Adipocyte (in vitro differentiated cells): ENCODE data around the gene UNK.

Experiments used
- DNase-seq: peaks from one replicate; pipeline ENCODE4 v3.0.0-alpha.2; 2015; ENCODE audit warnings: low read depth
- H3K27me3 ChIP-seq: replicated peaks from 2 replicates; pipeline ENCODE4 v1.7.0; 2013; ENCODE audit warnings: mild to moderate bottlenecking, low read length, moderate library complexity; ENCODE audit not compliant: control insufficient read depth, insufficient read depth
- H3K36me3 ChIP-seq: 2 replicates; pipeline ENCODE4 v1.7.0; 2013; ENCODE audit warnings: low read length, mild to moderate bottlenecking, moderate library complexity; ENCODE audit not compliant: control insufficient read depth, insufficient read depth, severe bottlenecking
- H3K4me1 ChIP-seq: 2 replicates; pipeline ENCODE4 v1.7.0; 2013; ENCODE audit warnings: mild to moderate bottlenecking, low read length, moderate library complexity; ENCODE audit not compliant: control insufficient read depth, insufficient read depth
- H3K4me3 ChIP-seq: 2 replicates; pipeline ENCODE4 v1.7.0; 2013; ENCODE audit warnings: mild to moderate bottlenecking, low read length, moderate library complexity
- H3K9ac ChIP-seq: 2 replicates; pipeline ENCODE4 v1.7.0; 2013; ENCODE audit warnings: mild to moderate bottlenecking, low read length, moderate library complexity
- H3K9me3 ChIP-seq: 2 replicates; pipeline ENCODE4 v1.7.0; 2013; ENCODE audit warnings: mild to moderate bottlenecking, low read length, moderate library complexity; ENCODE audit not compliant: control insufficient read depth

Gene UNK

GRCh38 chr17:75764711-75765421 is 19.7 kb upstream of the UNK start, which contains the start of gene GALK1:
GALK1 (minus strand) TSS chr17:75765192; CDS start chr17:75765136, 56 bp downstream.
- Histone ChIP-seq H3K4me3 (peak within 1 kb of the TSS; percentile 86), H3K27me3 (no peaks in the 10 kb centered on the region), H3K4me1 (peaks cover 10% of the 10 kb centered on the region), H3K9ac (peak within 1 kb of the TSS; percentile 88), H3K36me3 (no peaks in the 10 kb centered on the region), H3K9me3 (no peaks in the 10 kb centered on the region)
- DNase-seq, result peak; percentile 90

DNA sequence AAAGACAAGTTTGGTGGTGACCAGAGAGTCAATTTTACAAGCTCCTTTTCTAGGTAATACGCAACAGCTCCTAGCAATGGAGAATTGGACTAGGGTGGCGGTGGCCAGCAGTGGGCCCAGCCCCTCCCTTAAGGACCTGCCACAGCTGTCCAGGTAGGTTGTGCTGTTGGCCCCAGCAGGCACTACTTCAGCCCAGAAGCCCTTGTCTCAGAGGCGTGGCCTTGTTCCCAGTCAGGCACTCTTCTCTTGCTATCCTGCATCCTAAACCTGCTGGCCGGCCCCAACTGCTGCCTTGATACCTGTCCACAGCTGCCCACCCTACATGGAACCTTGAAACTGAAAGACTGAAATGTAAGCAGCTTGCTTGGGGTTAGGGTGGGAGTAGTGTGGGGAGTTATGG is 18.6 kb upstream of the UNK start:
- H3K4me3 ChIP-seq, result no peak overlapping the region
- no peak for DNase-seq
- H3K36me3 ChIP-seq, result no peaks in the 10 kb centered on the region
- no peaks in the 10 kb centered on the region for H3K9me3 ChIP-seq
- peaks cover 10% of the 10 kb centered on the region for H3K4me1 ChIP-seq
- no peak overlapping the region for H3K9ac ChIP-seq
- no peaks in the 10 kb centered on the region for H3K27me3 ChIP-seq

- Histone ChIP-seq H3K9me3 (no peaks in the 10 kb centered on the region), H3K9ac (no peak overlapping the region), H3K4me3 (no peak overlapping the region), H3K4me1 (peaks cover 12% of the 10 kb centered on the region), H3K36me3 (no peaks in the 10 kb centered on the region), H3K27me3 (no peaks in the 10 kb centered on the region)
- no peak for DNase-seq
Observed at GRCh38 chr17:75767881-75768280, 16.7 kb upstream of the UNK start.

DNA sequence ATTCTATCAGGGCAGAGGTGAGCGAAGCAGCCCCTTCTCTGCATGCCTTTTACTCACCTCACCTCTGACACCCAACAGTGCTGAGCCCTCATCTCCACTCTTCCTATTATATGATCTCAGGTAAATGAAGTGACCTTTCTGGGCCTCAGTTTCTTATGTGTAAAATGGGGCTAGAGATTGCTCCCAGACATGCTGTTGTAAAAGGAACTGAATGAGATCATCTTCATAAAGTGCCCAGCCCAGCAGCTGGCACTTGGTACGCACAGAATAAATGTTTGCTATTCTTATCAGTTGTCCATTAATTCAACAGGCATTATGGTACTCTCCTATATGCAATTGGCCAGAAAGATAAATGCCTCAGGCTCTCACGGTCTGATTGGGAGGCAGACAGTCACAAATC is 15.1 kb upstream of the UNK start:
- DNase-seq, result no peak
- Histone ChIP-seq H3K4me3 (no peak overlapping the region), H3K9me3 (no peaks in the 10 kb centered on the region)

GRCh38 chr17:75771334-75772281 is 13.0 kb upstream of the UNK start:
- DNase-seq, result no peak
- H3K9me3 ChIP-seq, result no peaks in the 10 kb centered on the region
- H3K4me1 ChIP-seq, result peaks cover 10% of the 10 kb centered on the region
- no peak overlapping the region for H3K4me3 ChIP-seq
- no peak overlapping the region for H3K9ac ChIP-seq
- H3K27me3 ChIP-seq, result no peaks in the 10 kb centered on the region
- H3K36me3 ChIP-seq, result peaks cover 10% of the 10 kb centered on the region

More for the DNA sequence above, 15.1 kb upstream of the UNK start:
- Histone ChIP-seq H3K27me3 (no peaks in the 10 kb centered on the region), H3K9ac (no peak overlapping the region), H3K36me3 (peaks cover 1% of the 10 kb centered on the region), H3K4me1 (peaks cover 8% of the 10 kb centered on the region)

DNA sequence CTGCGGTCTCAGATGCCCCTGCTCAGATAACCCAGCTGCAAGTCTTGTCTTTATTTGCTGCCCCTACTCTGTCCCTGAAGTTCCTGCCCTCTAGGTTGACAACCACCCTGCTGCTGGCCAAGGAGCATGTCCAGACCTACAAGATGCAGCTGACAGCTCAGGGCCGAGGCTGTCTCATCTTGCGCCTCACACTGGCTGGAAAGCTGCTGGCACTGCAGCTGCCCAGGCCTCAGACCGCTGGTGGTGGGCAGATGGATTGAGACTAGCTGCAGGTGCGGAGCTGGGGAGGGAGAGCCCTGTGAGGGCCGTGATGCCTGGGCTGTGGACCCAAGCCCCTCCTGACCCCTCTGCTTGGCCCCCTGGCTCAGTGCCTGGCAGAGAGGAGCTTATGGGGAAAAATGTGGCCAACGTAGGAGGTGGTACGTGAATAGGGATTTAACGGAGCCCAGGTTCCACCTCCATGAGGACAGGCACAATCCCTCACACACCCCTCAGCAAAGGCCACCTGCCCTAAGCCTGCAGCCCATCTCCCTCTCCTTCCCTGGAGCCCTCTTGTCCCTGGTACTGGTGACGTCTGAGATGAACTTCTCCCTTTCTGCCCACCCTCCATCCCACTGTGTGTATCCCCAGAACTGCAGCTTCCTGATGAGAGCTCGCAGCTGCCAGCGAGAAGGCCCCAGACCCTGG is 11.3 kb upstream of the UNK start:
- peaks cover 27% of the 10 kb centered on the region for H3K36me3 ChIP-seq
- no peak for DNase-seq
- no peak overlapping the region for H3K9ac ChIP-seq
- no peaks in the 10 kb centered on the region for H3K27me3 ChIP-seq
- no peaks in the 10 kb centered on the region for H3K9me3 ChIP-seq
- peaks cover 23% of the 10 kb centered on the region for H3K4me1 ChIP-seq
- H3K4me3 ChIP-seq, result no peak overlapping the region

- no peak overlapping the region for H3K9ac ChIP-seq
- DNase-seq, result no peak
- peaks cover 23% of the 10 kb centered on the region for H3K4me1 ChIP-seq
- no peaks in the 10 kb centered on the region for H3K9me3 ChIP-seq
- peaks cover 33% of the 10 kb centered on the region for H3K36me3 ChIP-seq
- H3K4me3 ChIP-seq, result no peak overlapping the region
- H3K27me3 ChIP-seq, result no peaks in the 10 kb centered on the region
Observed at GRCh38 chr17:75773808-75774470, 10.7 kb upstream of the UNK start.

- no peaks in the 10 kb centered on the region for H3K27me3 ChIP-seq
- peaks cover 33% of the 10 kb centered on the region for H3K36me3 ChIP-seq
- no peak overlapping the region for H3K9ac ChIP-seq
- no peak overlapping the region for H3K4me3 ChIP-seq
- no peak for DNase-seq
- peaks cover 23% of the 10 kb centered on the region for H3K4me1 ChIP-seq
- H3K9me3 ChIP-seq, result no peaks in the 10 kb centered on the region
Observed at GRCh38 chr17:75774471-75774990, 10.1 kb upstream of the UNK start.

DNA sequence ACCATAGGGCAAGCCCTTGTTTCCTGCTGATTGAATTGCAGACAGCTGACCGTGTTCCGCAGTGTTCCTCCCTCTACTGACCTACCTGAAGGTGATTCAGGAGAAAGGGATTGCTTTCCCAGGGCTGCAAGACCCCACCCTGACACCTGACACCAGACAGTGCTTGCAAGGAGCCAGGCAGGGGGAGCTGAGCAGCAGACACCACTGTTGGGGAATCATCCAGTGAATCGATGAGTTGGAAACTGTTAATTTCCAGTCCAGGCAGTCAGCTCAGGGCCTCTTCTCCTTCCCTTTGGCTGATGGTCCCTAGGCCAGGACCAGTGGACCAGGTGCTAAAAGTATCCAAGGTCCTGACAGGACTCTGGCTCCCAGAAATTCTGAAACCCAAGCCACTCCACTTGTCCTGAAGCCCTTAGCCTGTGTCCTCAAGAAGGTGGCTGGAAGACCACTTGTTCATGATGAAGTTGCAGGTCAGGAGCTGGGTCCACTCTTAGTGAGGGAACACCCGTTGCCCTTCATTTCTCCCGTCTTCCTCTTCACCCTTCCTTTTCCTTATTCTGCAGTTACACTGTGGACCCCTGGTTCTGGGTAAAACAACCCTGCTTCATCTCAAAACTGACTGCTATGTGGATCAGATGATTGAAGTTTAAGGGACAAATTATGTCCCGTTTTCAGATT is 9.5 kb upstream of the UNK start:
- H3K4me3 ChIP-seq, result no peak overlapping the region
- no peaks in the 10 kb centered on the region for H3K9me3 ChIP-seq
- peaks cover 25% of the 10 kb centered on the region for H3K4me1 ChIP-seq
- H3K9ac ChIP-seq, result no peak overlapping the region
- peaks cover 33% of the 10 kb centered on the region for H3K36me3 ChIP-seq
- peak; percentile 27 for DNase-seq
- no peaks in the 10 kb centered on the region for H3K27me3 ChIP-seq
